ENCODE data around the gene DNAH5. TPM values are rescaled to one million over a fixed set of nuclear protein-coding genes. Genes with fewer than 3 reads are reported as not detected.

Gene DNAH5
- total RNA-seq, 1 donor from 2014 or later, result 0.49 TPM

GRCh38 chr5:13674391-13674790 is 270.1 kb downstream of the DNAH5 start:
- Histone ChIP-seq H3K36me3 (no peaks in the 10 kb centered on the region), H3K4me1 (no peaks in the 10 kb centered on the region), H3K4me3 (no peak overlapping the region), H3K27ac (no peak overlapping the region), H3K27me3 (no peaks in the 10 kb centered on the region), H3K9me3 (no peaks in the 10 kb centered on the region)
- TF ChIP-seq CTCF (IDR thresholded peaks at IDR 0.05), result no peak
- intact Hi-C loops (cut with DNase I), result no loop called here
- DNase-seq (ENCODE audit: extremely low spot score in 2 of 2), result no peak

DNA sequence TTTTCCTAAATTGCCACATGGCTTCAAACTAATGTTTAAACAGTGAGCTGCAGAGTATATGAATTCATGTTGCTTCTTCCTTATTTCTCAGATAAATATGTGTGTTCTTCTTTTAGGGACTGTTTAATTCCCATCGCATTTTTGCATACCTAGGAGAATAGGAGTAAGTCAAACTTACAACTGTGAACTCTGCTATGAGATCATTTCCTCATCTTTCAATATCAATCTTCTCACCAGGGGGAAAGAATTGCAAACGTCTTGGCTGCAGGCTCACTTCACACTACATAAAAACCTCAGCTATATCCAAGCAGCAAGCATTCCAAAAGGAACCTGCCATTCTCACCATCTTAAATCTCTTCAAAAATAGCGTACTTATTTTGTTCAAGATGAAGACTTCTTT is 271.0 kb downstream of the DNAH5 start:
- no peak for TF ChIP-seq POLR2AphosphoS5 (IDR thresholded peaks at IDR 0.05; ENCODE audit: insufficient read depth in 1 of 2, low read depth in 1 of 2)
- TF ChIP-seq POLR2A (IDR thresholded peaks at IDR 0.05), result no peak
- no peak for TF ChIP-seq CTCF (IDR thresholded peaks at IDR 0.05)
- H3K4me3 ChIP-seq, result no peak overlapping the region
- intact Hi-C loops (cut with DNase I), result no loop called here
- no peak overlapping the region for H3K27ac ChIP-seq
- H3K9me3 ChIP-seq, result no peaks in the 10 kb centered on the region
- DNase-seq (ENCODE audit: extremely low spot score in 2 of 2), result no peak
- H3K36me3 ChIP-seq, result no peaks in the 10 kb centered on the region
- H3K4me1 ChIP-seq, result no peaks in the 10 kb centered on the region
- no peaks in the 10 kb centered on the region for H3K27me3 ChIP-seq

GRCh38 chr5:13664377-13664776 is 280.1 kb downstream of the DNAH5 start:
- no peaks in the 10 kb centered on the region for H3K9me3 ChIP-seq
- H3K27ac ChIP-seq, result no peak overlapping the region
- intact Hi-C loops (cut with DNase I), result no loop called here
- TF ChIP-seq POLR2A (IDR thresholded peaks at IDR 0.05) (no peak), POLR2AphosphoS5 (IDR thresholded peaks at IDR 0.05; ENCODE audit: insufficient read depth in 1 of 2, low read depth in 1 of 2) (no peak), CTCF (IDR thresholded peaks at IDR 0.05) (no peak)
- no peaks in the 10 kb centered on the region for H3K36me3 ChIP-seq
- H3K27me3 ChIP-seq, result no peaks in the 10 kb centered on the region
- no peak overlapping the region for H3K4me3 ChIP-seq
- no peaks in the 10 kb centered on the region for H3K4me1 ChIP-seq
- no peak for DNase-seq (ENCODE audit: extremely low spot score in 2 of 2)

DNA sequence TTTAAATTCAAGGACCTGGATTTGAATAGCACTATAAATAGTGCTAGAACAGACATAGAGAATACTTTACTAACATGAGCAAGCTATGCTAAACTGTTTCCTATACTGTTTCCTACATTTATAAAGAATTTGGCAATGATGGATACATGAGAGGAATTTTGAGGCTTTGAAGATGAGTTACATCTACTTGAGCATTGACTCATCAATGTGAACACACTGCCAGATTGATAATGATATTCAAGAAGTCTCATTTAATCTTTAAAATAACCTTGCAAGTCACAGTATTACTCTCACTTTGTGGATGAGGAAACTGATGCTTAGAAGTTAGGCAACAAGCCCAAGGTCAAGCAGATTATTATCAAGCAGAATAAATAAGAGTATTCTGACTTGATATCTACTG is 281.9 kb downstream of the DNAH5 start:
- Histone ChIP-seq H3K4me1 (no peaks in the 10 kb centered on the region), H3K27ac (no peak overlapping the region), H3K36me3 (no peaks in the 10 kb centered on the region), H3K9me3 (no peaks in the 10 kb centered on the region), H3K4me3 (no peak overlapping the region), H3K27me3 (no peaks in the 10 kb centered on the region)
- intact Hi-C loops (cut with DNase I), result no loop called here
- TF ChIP-seq POLR2AphosphoS5 (IDR thresholded peaks at IDR 0.05; ENCODE audit: insufficient read depth in 1 of 2, low read depth in 1 of 2), result no peak
- no peak for DNase-seq (ENCODE audit: extremely low spot score in 2 of 2)

- no peak for DNase-seq (ENCODE audit: extremely low spot score in 2 of 2)
- no peaks in the 10 kb centered on the region for H3K4me1 ChIP-seq
- no peak overlapping the region for H3K4me3 ChIP-seq
- H3K27me3 ChIP-seq, result no peaks in the 10 kb centered on the region
- H3K36me3 ChIP-seq, result no peaks in the 10 kb centered on the region
- TF ChIP-seq CTCF (IDR thresholded peaks at IDR 0.05), result no peak
- no peak for TF ChIP-seq POLR2AphosphoS5 (IDR thresholded peaks at IDR 0.05; ENCODE audit: insufficient read depth in 1 of 2, low read depth in 1 of 2)
- no peak for TF ChIP-seq POLR2A (IDR thresholded peaks at IDR 0.05)
- no peak overlapping the region for H3K27ac ChIP-seq
- no peaks in the 10 kb centered on the region for H3K9me3 ChIP-seq
- intact Hi-C loops (cut with DNase I), result no loop called here
Measured at GRCh38 chr5:13661272-13661671, 283.2 kb downstream of the DNAH5 start.

GRCh38 chr5:13660072-13660471 is 284.4 kb downstream of the DNAH5 start:
- Histone ChIP-seq H3K27me3 (no peaks in the 10 kb centered on the region), H3K27ac (no peak overlapping the region), H3K4me3 (no peak overlapping the region), H3K9me3 (no peaks in the 10 kb centered on the region), H3K36me3 (no peaks in the 10 kb centered on the region), H3K4me1 (no peaks in the 10 kb centered on the region)
- TF ChIP-seq POLR2AphosphoS5 (IDR thresholded peaks at IDR 0.05; ENCODE audit: insufficient read depth in 1 of 2, low read depth in 1 of 2), result no peak
- TF ChIP-seq CTCF (IDR thresholded peaks at IDR 0.05), result no peak
- TF ChIP-seq POLR2A (IDR thresholded peaks at IDR 0.05), result no peak
- intact Hi-C loops (cut with DNase I), result no loop called here
- no peak for DNase-seq (ENCODE audit: extremely low spot score in 2 of 2)

All from vagina (tissue), 2 donors.